ENCODE results near the gene GARIN5B.

GARIN5B gene

DNA sequence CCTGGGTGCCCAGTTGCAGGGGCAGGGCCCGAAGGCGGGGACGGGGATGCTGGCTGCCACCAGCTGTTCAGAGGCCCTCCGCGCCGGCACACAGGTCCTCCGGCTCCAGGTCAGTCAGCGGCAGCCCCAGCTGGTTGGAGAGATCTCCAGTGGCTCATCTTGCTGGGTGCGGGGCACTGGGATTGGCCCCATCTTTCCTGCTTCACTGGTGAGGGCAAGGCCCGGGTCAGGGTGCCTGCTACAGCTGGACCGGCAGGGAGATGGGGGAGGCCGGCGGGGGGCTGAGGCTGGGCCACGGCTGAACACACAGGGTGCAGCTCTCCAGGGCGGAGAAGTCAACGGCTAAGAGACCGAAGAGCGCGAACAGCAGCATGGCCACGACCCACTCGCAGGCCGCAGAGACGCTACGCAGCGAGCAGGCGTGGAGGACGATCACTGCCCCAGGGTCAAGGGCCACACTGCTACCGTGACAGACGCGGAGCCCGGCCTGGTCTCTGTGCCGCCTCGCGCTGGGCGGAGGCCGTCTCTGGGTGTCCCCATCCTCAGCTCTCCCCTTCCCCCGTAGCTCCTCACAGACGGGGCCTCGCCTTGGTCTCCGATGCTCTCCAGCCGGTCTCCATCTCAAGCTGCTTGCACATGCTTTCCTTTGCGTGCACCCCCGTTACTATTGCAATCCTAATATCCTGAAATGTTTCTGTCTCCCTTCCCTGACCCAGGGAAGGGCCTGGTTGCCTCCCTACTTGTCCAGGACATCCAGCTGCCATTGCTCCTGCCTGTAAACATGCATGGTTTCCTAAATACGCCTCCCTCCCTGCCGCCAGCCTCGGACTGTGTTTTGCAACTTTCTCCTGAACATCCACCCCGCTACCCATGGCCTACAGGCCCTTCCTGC is 50.2 kb downstream of the GARIN5B start:
- TF ChIP-seq, protein P1, sequence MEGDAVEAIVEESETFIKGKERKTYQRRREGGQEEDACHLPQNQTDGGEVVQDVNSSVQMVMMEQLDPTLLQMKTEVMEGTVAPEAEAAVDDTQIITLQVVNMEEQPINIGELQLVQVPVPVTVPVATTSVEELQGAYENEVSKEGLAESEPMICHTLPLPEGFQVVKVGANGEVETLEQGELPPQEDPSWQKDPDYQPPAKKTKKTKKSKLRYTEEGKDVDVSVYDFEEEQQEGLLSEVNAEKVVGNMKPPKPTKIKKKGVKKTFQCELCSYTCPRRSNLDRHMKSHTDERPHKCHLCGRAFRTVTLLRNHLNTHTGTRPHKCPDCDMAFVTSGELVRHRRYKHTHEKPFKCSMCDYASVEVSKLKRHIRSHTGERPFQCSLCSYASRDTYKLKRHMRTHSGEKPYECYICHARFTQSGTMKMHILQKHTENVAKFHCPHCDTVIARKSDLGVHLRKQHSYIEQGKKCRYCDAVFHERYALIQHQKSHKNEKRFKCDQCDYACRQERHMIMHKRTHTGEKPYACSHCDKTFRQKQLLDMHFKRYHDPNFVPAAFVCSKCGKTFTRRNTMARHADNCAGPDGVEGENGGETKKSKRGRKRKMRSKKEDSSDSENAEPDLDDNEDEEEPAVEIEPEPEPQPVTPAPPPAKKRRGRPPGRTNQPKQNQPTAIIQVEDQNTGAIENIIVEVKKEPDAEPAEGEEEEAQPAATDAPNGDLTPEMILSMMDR (IDR thresholded peaks at IDR 0.05): no peak
- H3K27ac ChIP-seq: no peak overlapping the region
- no peak overlapping the region for H3K4me3 ChIP-seq (ENCODE audit: low read depth, low read length)
- no peak overlapping the region for H3K4me2 ChIP-seq (ENCODE audit: low read length)
- H3K9ac ChIP-seq: no peak overlapping the region
- no peaks in the 10 kb centered on the region for H3K9me3 ChIP-seq (ENCODE audit: control insufficient read depth, low read length)
- no peak overlapping the region for H2AFZ ChIP-seq
- no peaks in the 10 kb centered on the region for H3K4me1 ChIP-seq
- H3K27me3 ChIP-seq (ENCODE audit: control insufficient read depth, insufficient read depth, low read length): no peaks in the 10 kb centered on the region
- H3K36me3 ChIP-seq (ENCODE audit: control insufficient read depth, insufficient read depth, low read length): no peaks in the 10 kb centered on the region
- H3K79me2 ChIP-seq: no peaks in the 10 kb centered on the region

DNA sequence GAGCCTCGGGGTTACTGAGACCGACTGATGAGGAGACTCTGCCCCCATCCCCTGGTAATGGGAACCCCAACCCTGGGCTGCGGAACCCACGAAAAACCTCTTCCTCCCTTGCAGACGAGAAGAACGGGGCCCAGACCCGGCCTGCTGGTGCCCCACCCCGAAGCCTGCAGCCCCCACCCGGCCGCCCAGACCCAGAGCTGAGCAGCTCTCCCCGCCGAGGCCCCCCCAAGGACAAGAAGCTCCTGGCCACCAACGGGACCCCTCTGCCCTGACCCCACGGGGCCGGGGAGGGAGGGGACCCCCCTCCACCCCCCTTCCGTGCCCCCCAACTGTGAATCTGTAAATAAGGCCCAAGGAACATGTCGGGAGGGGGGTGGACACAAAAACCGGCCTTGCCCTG is 51.3 kb downstream of the GARIN5B start:
- Histone ChIP-seq H3K9ac (no peak overlapping the region), H3K79me2 (no peaks in the 10 kb centered on the region), H3K4me2 (ENCODE audit: low read length) (no peak overlapping the region), H2AFZ (no peak overlapping the region), H3K27ac (no peak overlapping the region), H3K4me3 (ENCODE audit: low read depth, low read length) (no peak overlapping the region), H3K27me3 (ENCODE audit: control insufficient read depth, insufficient read depth, low read length) (no peaks in the 10 kb centered on the region), H3K9me3 (ENCODE audit: control insufficient read depth, low read length) (no peaks in the 10 kb centered on the region), H3K4me1 (no peaks in the 10 kb centered on the region), H3K36me3 (ENCODE audit: control insufficient read depth, insufficient read depth, low read length) (no peaks in the 10 kb centered on the region)
- TF ChIP-seq, protein P1 (IDR thresholded peaks at IDR 0.05): no peak

DNA sequence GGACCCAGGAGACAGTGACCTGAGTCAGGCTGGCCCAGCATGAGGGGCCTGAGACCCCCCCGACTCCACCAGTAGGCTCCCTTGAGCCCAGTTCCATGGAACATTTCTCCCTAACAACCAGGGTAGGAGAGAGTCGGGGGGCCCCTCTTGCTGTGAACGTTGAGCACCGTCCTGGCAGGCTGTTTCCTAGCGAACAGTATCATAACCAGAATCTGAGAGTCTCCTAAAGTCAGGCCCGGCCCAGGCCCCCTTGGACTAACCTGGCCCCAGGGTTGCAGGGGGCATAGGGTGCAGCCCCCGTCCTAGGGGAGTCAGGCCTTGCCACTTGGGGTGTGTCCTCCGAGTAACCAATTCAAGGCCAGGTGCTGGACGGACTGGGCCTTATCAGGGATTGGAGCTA is 51.7 kb downstream of the GARIN5B start:
- no peak overlapping the region for H3K27ac ChIP-seq
- H3K4me1 ChIP-seq: no peaks in the 10 kb centered on the region
- TF ChIP-seq, protein P1 (IDR thresholded peaks at IDR 0.05): no peak
- H3K4me3 ChIP-seq (ENCODE audit: low read depth, low read length): no peak overlapping the region
- no peaks in the 10 kb centered on the region for H3K9me3 ChIP-seq (ENCODE audit: control insufficient read depth, low read length)
- H2AFZ ChIP-seq: no peak overlapping the region
- no peaks in the 10 kb centered on the region for H3K36me3 ChIP-seq (ENCODE audit: control insufficient read depth, insufficient read depth, low read length)
- no peak overlapping the region for H3K4me2 ChIP-seq (ENCODE audit: low read length)
- no peak overlapping the region for H3K9ac ChIP-seq
- H3K79me2 ChIP-seq: no peaks in the 10 kb centered on the region
- H3K27me3 ChIP-seq (ENCODE audit: control insufficient read depth, insufficient read depth, low read length): no peaks in the 10 kb centered on the region

DNA sequence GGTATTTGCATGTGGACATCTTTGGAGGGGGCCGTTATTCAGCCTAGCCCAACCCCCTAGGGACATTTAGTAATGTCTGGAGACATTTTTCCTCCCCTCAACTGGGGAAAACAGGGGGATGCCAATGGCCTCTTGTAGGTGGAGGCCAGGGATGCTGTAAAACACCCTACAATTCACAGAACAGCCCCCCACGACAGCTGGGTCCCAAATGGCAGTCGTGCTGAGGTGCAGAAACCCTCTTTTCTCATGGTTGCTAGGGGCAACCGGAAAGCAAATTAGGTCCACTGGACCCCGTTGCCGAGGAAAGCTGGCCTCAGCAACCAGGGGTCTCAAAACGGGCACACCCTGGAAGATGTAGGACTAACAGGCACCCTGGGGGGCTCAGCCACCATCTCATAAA is 52.6 kb downstream of the GARIN5B start:
- Histone ChIP-seq H3K9me3 (ENCODE audit: control insufficient read depth, low read length) (no peaks in the 10 kb centered on the region), H3K9ac (no peak overlapping the region), H3K4me3 (ENCODE audit: low read depth, low read length) (no peak overlapping the region), H3K79me2 (no peaks in the 10 kb centered on the region), H3K4me1 (no peaks in the 10 kb centered on the region), H3K4me2 (ENCODE audit: low read length) (no peak overlapping the region), H3K36me3 (ENCODE audit: control insufficient read depth, insufficient read depth, low read length) (no peaks in the 10 kb centered on the region), H2AFZ (no peak overlapping the region), H3K27ac (no peak overlapping the region), H3K27me3 (ENCODE audit: control insufficient read depth, insufficient read depth, low read length) (no peaks in the 10 kb centered on the region)
- TF ChIP-seq, protein P1 (IDR thresholded peaks at IDR 0.05): no peak

DNA sequence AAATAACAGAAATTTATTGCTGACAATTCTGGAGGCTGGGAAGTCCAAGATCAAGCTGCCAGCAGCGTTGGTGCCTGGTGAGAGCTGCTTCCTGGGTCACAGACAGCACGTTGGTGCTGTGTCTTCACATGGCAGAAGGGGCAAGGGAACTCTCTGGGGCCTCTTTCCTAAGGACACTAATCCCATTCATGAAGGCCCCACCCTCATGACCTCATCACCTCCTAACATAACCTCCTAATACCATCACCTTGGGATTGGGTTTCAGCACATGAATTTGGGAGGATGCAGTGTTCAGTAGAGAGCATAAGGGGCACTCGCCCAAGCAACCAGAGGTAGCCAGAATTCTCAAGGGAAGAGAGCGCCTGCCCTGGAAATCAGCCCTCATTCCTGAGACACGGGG is 53.6 kb downstream of the GARIN5B start:
- TF ChIP-seq, protein P1 (IDR thresholded peaks at IDR 0.05): no peak
- no peak overlapping the region for H3K4me2 ChIP-seq (ENCODE audit: low read length)

More for the DNA sequence above, 53.6 kb downstream of the GARIN5B start:
- H3K4me3 ChIP-seq (ENCODE audit: low read depth, low read length): no peak overlapping the region
- H3K4me1 ChIP-seq: no peaks in the 10 kb centered on the region
- H3K27ac ChIP-seq: no peak overlapping the region
- no peak overlapping the region for H2AFZ ChIP-seq
- H3K9ac ChIP-seq: no peak overlapping the region
- H3K36me3 ChIP-seq (ENCODE audit: control insufficient read depth, insufficient read depth, low read length): no peaks in the 10 kb centered on the region
- H3K79me2 ChIP-seq: no peaks in the 10 kb centered on the region
- H3K9me3 ChIP-seq (ENCODE audit: control insufficient read depth, low read length): no peaks in the 10 kb centered on the region
- H3K27me3 ChIP-seq (ENCODE audit: control insufficient read depth, insufficient read depth, low read length): no peaks in the 10 kb centered on the region
